Stimulated activated naive CD8-positive, alpha-beta T cell treated with anti-CD3 and anti-CD28 coated beads, Interleukin-15, amount 100 ng/mL, for 72 hours (primary cell): ENCODE data around the gene LRP1B.

Source experiments
- ATAC-seq: fragments of 150-1000 bp; cut with Tn5 transposase; 2 replicates; pipeline ENCODE4 v1.10.0; 2021; ENCODE audit warnings: mild to moderate bottlenecking, moderate library complexity
- DNase-seq, 2 donors: peaks; one replicate each; pipeline ENCODE4 v3.0.0; 2021 to 2022
- H3K27ac Mint-ChIP-seq, 2 donors: one replicate each; pipeline ENCODE4 v1.8.0; 2022; ENCODE audit warnings: mild to moderate bottlenecking in 2 of 2, mixed read lengths in 2 of 2, moderate library complexity in 2 of 2
- H3K27me3 Mint-ChIP-seq: one replicate; pipeline ENCODE4 v1.8.0; 2022; ENCODE audit warnings: mixed read lengths
- H3K4me1 Mint-ChIP-seq: one replicate; pipeline ENCODE4 v1.8.0; 2022; ENCODE audit warnings: mild to moderate bottlenecking, mixed read lengths
- H3K4me3 Mint-ChIP-seq, 2 donors: one replicate each; pipeline ENCODE4 v1.8.0; 2022; ENCODE audit warnings: mild to moderate bottlenecking in 2 of 2, mixed read lengths in 2 of 2, moderate library complexity in 1 of 2
- H3K9me3 Mint-ChIP-seq, 2 donors: one replicate each; pipeline ENCODE4 v1.8.0; 2022; ENCODE audit warnings: mixed read lengths in 2 of 2

LRP1B gene

DNA sequence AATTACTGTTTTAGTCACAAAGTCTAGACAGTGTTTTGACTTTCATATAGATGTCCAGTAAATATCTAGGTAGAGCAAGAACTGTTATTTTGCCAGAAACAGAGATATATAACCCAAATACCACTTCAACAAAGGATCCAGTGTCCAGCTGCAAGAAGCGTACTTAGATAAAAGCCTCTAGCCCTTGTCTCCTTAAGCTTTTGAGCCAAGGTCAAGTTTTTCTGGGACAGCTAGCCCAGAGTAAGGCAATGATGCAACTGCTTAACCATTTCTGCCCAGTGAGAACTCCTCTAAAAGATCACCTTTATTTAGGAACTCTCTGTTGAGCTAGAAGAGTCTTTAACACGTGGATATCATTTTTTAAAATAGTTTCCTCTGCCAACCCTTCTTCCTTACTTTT is 1925.7 kb downstream of the LRP1B start:
- H3K4me3 Mint-ChIP-seq, result no peak overlapping the region
- peaks cover 6% of the 10 kb centered on the region in 2 donors for H3K9me3 Mint-ChIP-seq
- H3K27ac Mint-ChIP-seq, result no peak overlapping the region
- DNase-seq (no peak), ATAC-seq (no peak)
- no peaks in the 10 kb centered on the region for H3K4me1 Mint-ChIP-seq
- no peaks in the 10 kb centered on the region for H3K27me3 Mint-ChIP-seq

DNA sequence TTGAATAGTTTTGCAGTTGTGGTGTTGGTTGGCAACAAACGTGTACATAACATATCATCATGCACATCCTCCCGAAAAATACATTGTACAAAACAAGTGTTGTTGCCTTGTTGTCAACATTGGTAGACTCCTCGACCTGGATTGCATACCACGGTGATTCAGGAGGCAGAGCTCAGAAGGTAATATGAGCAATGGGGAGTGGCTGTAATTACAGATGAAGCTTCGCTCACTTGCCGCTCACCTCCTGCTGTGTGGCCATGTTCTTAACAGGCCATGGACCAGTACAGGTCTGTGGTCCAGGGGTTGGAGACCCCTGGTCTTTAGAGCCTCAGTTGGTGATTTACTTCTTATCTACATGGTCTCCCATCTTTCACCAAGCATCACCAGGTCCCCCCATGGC is 1927.5 kb downstream of the LRP1B start:
- Mint-ChIP-seq H3K4me3 (no peak overlapping the region), H3K4me1 (no peaks in the 10 kb centered on the region), H3K27ac (no peak overlapping the region), H3K9me3 (peaks cover 6% of the 10 kb centered on the region in 2 donors), H3K27me3 (no peaks in the 10 kb centered on the region)
- no peak for ATAC-seq
- DNase-seq, result no peak

DNA sequence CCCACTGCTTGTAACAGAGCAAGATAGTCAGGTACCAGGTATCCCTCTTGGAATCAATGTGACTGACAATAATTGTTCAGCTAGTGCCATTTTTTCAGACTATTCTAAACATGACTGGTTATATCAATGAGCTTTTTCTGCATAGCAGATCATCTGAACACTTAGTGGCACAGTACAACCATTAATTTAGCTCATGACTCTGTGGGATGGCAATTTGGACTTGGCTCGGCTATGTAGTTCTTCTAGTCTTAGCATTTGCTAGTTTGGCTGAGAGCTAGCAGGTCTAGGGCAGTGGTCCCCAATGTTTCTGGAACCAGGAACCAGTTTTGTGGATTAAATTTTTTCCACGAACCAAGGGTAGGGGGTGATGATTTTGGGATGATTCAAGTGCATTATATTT is 1929.2 kb downstream of the LRP1B start:
- Mint-ChIP-seq H3K4me3 (no peak overlapping the region), H3K27ac (no peak overlapping the region), H3K9me3 (peaks cover 6 to 13% of the 10 kb centered on the region in 2 donors), H3K27me3 (no peaks in the 10 kb centered on the region), H3K4me1 (no peaks in the 10 kb centered on the region)
- ATAC-seq (no peak), DNase-seq (no peak)

DNA sequence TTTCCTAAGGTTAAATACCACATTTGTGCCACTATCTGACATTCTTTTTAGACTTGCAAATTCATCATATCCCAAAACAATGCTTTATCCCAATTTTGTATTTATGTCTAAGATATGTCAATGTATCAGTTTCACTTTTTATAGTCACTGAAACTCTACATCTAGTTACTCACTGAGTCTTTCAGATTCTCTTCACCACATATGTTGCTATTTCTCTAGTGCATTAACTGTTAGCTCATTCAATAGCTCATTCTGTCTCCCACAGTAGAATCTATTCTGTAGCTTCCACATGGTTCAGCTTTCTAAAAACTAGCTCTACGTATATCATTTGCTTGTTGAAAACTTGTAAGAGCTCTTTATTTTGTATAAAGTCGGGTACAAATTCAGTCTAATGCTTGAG is 1930.1 kb downstream of the LRP1B start:
- Mint-ChIP-seq H3K27me3 (no peaks in the 10 kb centered on the region), H3K4me3 (no peak overlapping the region), H3K9me3 (peaks cover 6 to 13% of the 10 kb centered on the region in 2 donors), H3K27ac (no peak overlapping the region), H3K4me1 (no peaks in the 10 kb centered on the region)
- ATAC-seq (no peak), DNase-seq (no peak)

DNA sequence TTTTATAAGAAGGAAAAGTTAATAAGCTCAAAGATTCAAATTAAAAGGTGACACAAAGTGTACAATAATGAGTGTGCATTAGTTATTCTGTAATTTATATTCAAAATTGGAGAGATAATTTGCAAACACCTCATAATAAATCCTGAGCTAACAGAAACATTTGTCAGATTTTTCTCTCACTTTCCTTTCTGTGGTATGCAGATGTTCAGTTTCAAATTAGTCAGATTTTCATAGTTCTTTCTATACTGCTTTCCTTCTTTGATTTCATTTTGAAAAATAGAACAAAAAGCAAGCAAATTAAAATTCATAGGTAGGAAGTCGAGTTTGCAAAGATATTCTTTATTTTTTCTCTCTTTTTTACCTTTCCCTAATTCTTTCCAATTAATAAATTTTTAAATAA is 1930.5 kb downstream of the LRP1B start:
- DNase-seq (no peak), ATAC-seq (no peak)
- Mint-ChIP-seq H3K27ac (no peak overlapping the region), H3K4me3 (no peak overlapping the region), H3K9me3 (peaks cover 6 to 13% of the 10 kb centered on the region in 2 donors), H3K27me3 (no peaks in the 10 kb centered on the region), H3K4me1 (no peaks in the 10 kb centered on the region)

DNA sequence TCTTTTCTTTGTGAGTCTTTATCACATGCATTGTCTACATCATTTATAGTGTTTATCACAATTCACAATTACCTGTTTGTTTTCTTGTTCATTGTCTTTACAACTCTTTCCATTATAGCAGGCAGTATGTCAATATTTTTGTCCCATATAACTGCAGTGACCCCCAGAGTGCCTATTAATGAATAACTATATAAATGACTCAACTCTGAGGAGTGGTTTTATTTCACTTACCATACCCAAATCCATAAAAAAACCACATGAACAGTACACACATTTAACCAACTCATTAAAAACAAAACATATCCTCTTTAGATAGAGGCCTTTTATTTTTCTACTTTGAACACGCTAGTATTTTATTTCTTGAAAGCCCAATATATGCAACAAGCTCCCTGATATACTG is 1931.5 kb downstream of the LRP1B start:
- DNase-seq, result no peak
- peaks cover 6 to 13% of the 10 kb centered on the region in 2 donors for H3K9me3 Mint-ChIP-seq
- no peak overlapping the region for H3K27ac Mint-ChIP-seq
- H3K4me3 Mint-ChIP-seq, result no peak overlapping the region
- no peak for ATAC-seq
- no peaks in the 10 kb centered on the region for H3K27me3 Mint-ChIP-seq
- no peaks in the 10 kb centered on the region for H3K4me1 Mint-ChIP-seq

DNA sequence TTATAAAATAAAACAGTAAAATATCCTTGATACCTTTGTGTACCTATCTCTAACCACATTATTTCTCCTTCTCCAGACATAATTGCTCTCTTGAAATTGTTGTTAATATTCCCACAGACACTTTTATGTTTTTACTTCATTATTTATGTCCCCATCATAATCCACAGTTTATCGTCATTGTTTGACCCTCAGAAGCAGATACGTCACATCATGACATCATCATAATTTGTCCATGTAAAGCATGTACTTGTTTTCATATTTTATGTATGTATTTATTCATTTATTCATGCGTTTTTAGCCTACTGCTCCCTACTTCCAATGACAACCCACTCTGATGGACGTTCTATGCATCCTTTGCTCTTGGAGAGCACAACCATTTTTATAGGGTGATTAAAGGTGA is 1943.7 kb downstream of the LRP1B start:
- H3K9me3 Mint-ChIP-seq, result peaks cover 17 to 19% of the 10 kb centered on the region in 2 donors
- no peaks in the 10 kb centered on the region for H3K27me3 Mint-ChIP-seq
- ATAC-seq (no peak), DNase-seq (no peak)
- no peak overlapping the region for H3K4me3 Mint-ChIP-seq
- H3K27ac Mint-ChIP-seq, result no peak overlapping the region
- no peaks in the 10 kb centered on the region for H3K4me1 Mint-ChIP-seq

DNA sequence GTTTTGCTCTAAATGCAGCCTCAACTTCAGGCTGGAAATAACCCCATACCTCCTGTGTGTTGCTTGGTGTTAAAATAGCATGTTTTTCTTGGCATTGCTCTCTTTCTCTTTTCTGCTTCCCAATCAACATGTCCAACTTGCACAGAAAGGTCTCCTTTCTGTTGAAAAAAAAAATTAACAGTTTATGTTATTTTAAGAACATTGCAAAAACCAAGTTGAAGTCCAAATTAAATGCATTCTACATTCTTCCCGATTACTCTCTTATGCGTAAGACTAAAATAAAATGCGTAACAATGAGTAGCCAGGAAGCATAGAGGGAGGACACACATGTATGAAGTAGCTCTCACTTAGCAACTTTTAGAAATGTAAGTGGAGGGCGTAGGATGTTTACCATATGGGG is 1944.5 kb downstream of the LRP1B start:
- no peaks in the 10 kb centered on the region for H3K27me3 Mint-ChIP-seq
- DNase-seq (no peak), ATAC-seq (no peak)
- no peak overlapping the region for H3K4me3 Mint-ChIP-seq
- H3K9me3 Mint-ChIP-seq, result peaks cover 17 to 19% of the 10 kb centered on the region in 2 donors
- no peak overlapping the region for H3K27ac Mint-ChIP-seq
- no peaks in the 10 kb centered on the region for H3K4me1 Mint-ChIP-seq

DNA sequence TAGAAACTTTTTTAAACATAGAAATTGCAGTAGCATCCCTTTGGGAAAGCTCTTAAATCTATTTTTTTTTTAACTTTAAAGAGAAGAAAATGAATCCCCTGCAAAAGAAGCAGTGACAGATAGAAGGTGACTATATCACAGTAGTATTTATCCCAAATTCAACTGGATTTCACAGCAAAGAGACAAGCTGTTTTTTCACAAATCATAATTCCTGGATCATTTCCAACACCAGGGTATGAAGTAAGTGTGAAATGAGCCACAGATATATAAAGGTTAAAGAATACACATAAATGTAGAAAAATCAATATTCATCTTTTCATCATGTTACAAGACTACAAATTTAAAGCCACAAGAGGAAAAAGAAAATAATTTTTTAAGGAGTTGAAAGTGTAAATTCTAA is 1945.7 kb downstream of the LRP1B start:
- Mint-ChIP-seq H3K9me3 (peaks cover 17 to 19% of the 10 kb centered on the region in 2 donors), H3K4me3 (no peak overlapping the region), H3K27ac (no peak overlapping the region), H3K4me1 (no peaks in the 10 kb centered on the region), H3K27me3 (no peaks in the 10 kb centered on the region)
- ATAC-seq (no peak), DNase-seq (no peak)

DNA sequence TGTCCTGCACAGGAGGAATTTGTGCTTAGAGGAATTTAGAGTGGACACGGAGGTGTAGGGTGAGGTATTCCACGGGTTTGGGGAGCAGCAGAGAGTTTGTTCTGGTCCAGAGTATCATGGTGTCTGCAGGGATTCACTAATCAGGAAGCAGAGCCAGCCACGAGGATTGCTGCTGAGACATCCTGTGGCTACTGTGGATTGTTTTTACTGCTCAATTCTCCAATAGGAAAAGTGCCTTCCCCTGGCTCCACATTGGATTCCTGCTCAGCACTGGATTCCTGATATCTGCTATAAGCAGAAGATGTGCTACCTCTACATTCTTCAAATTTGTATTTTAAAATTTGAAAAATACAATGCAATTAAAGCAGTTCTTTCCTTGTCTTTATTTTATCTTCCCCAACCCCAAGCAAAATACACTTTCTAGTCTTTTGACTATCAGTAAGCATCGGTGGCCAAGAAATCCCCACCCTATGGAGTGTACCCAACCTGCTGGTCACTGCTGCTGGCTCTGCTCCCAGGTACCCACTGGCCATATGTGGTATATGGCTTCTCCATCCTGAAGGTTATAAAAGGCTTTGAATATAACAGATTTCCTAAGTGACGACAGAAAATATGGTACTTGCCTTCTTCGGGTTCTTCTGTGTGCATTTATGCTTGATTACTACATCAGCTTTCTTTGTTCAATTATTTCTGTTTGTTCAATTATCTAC is 1947.6 kb downstream of the LRP1B start:
- Mint-ChIP-seq H3K4me3 (no peak overlapping the region), H3K4me1 (no peaks in the 10 kb centered on the region), H3K27me3 (no peaks in the 10 kb centered on the region), H3K9me3 (peaks cover 9 to 13% of the 10 kb centered on the region in 2 donors), H3K27ac (no peak overlapping the region)
- DNase-seq (no peak), ATAC-seq (no peak)
